GM12891 (cell line): Measurements from ENCODE around the gene HLA-DRB5.
A peak's percentile ranks its signal among the peaks of the same experiment; 100 is the strongest.
"Not testable (repeated sequence)": the region's sequence is repeated elsewhere in the genome, so short reads cannot be mapped to it uniquely, and the experiment has no call there.

Experiments
- DNase-seq: peaks from one replicate; pipeline ENCODE4 v3.0.0; 2011; ENCODE audit warnings: low spot score; ENCODE audit not compliant: insufficient read length
- FAIRE-seq: peaks from 2 replicates; lab custom pipeline; 2011; peaks lifted over from hg19 to GRCh38; lab: Jason Lieb, UNC
- PAX5 ChIP-seq: IDR thresholded peaks from 2 replicates; pipeline ENCODE4 v1.6.1; 2011; ENCODE audit warnings: low read length, moderate library complexity, mild to moderate bottlenecking; ENCODE audit not compliant: insufficient read depth, severe bottlenecking
- POLR2A ChIP-seq: IDR thresholded peaks from 2 replicates; pipeline ENCODE4 v1.6.1; 2011; ENCODE audit warnings: low read depth, low read length, control low read depth
- POLR2AphosphoS5 ChIP-seq: IDR thresholded peaks from 2 replicates; pipeline ENCODE4 v1.6.1; 2011; ENCODE audit warnings: low read depth, low read length, control low read depth
- POU2F2 ChIP-seq: IDR thresholded peaks from 2 replicates; pipeline ENCODE4 v1.6.1; 2011; ENCODE audit warnings: low read depth, mild to moderate bottlenecking, control low read depth, low read length, moderate library complexity
- SPI1 ChIP-seq: IDR thresholded peaks from 2 replicates; pipeline ENCODE4 v1.6.1; 2011; ENCODE audit warnings: low read depth, low read length, control low read depth
- TAF1 ChIP-seq: IDR thresholded peaks from 2 replicates; pipeline ENCODE4 v1.6.1; 2011; ENCODE audit warnings: low read depth, low read length, control low read depth

The HLA-DRB5 gene

DNA sequence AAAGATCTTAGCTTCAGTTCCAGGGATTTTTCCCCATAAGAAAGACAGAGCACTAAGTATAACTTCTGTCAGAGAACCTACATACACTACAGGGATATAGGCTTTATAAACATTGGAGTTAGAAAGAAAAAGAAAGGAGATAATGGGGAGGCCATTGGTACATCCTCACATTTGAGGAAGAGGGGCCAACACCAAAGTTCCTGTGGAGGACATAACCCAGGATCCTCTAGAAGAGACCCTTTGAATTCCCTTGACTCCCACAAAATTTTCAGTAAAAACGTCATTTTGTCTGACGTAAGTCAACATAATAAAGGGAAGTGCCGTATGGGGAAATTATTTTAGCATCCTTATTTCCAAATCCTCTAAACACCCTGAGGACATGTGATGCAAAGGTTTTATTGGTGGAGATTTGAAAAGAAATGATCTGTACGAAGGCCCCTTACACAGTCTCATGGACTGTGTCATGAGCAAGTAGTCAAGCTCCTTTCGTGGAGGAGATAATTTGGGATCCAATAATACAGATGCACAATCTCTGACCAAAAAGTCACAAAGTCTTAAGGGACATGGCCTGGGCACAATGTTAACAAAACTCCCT lies 57.2 kb downstream of the HLA-DRB5 start:
- no peak for TF ChIP-seq POU2F2
- TF ChIP-seq POLR2AphosphoS5: no peak
- no peak for TF ChIP-seq SPI1
- TF ChIP-seq POLR2A: no peak; the same call in 1 of the 2 replicates
- no peak for TF ChIP-seq TAF1
- no peak for TF ChIP-seq PAX5
- peak; percentile 13 for FAIRE-seq

GRCh38 chr6:32467743-32468503 lies 62.2 kb downstream of the HLA-DRB5 start:
- DNase-seq, FAIRE-seq: not testable (repeated sequence)

More for the DNA sequence above, 57.2 kb downstream of the HLA-DRB5 start:
- no peak for DNase-seq
